Effector memory CD4-positive, alpha-beta T cell (primary cell): ENCODE measurements around the gene MROH8.
"Not testable (repeated sequence)": the region's sequence is repeated elsewhere in the genome, so short reads cannot be mapped to it uniquely, and the experiment has no call there.

ENCODE experiments used
- DNase-seq, 3 donors: peaks; one replicate each; pipeline ENCODE4 v3.0.0-alpha.2; 2020
- H3K27ac ChIP-seq: 2 replicates; pipeline ENCODE4 v1.7.0; 2013; ENCODE audit warnings: mild to moderate bottlenecking, low read length, moderate library complexity; ENCODE audit not compliant: insufficient read depth, poor library complexity, severe bottlenecking
- H3K27me3 ChIP-seq: replicated peaks from 2 replicates; pipeline ENCODE4 v1.7.0; 2013; ENCODE audit warnings: mild to moderate bottlenecking, low read length; ENCODE audit not compliant: insufficient read depth, control insufficient read depth, poor library complexity, severe bottlenecking
- H3K36me3 ChIP-seq: 2 replicates; pipeline ENCODE4 v1.7.0; 2013; ENCODE audit warnings: mild to moderate bottlenecking, low read length, moderate library complexity; ENCODE audit not compliant: control insufficient read depth, insufficient read depth
- H3K4me1 ChIP-seq: 2 replicates; pipeline ENCODE4 v1.7.0; 2013; ENCODE audit warnings: low read length, mild to moderate bottlenecking; ENCODE audit not compliant: control insufficient read depth, insufficient read depth, poor library complexity, severe bottlenecking
- H3K4me3 ChIP-seq: 2 replicates; pipeline ENCODE4 v1.7.0; 2013; ENCODE audit warnings: low read length, low read depth, mild to moderate bottlenecking; ENCODE audit not compliant: insufficient read depth, poor library complexity, severe bottlenecking
- H3K9me3 ChIP-seq: 2 replicates; pipeline ENCODE4 v1.7.0; 2013; ENCODE audit warnings: mild to moderate bottlenecking, low read length, moderate library complexity; ENCODE audit not compliant: control insufficient read depth

The MROH8 gene

DNA sequence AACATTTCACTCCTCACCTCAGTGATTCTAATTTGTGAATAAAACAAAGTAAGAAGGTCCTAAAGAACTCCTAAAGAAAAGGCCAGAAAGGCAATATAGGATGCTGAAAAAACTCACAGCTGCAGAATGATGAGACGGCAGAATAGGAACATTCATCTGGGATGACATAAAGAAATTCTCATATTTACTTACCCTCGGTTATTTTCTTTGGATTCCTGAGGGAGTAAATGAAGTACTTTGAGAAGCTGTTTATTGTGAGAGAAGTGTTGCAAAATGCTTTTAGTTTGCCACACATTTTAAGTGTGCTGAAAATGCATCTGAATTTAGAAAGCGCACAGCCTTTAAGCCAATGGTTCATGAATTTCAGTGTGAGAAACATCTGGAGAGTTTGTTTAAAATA lies 47.9 kb downstream of the MROH8 start:
- DNase-seq, result no peak
- no peak overlapping the region for H3K4me3 ChIP-seq
- H3K36me3 ChIP-seq, result no peaks in the 10 kb centered on the region
- H3K27ac ChIP-seq, result no peak overlapping the region
- H3K9me3 ChIP-seq, result no peaks in the 10 kb centered on the region
- H3K27me3 ChIP-seq, result no peaks in the 10 kb centered on the region
- H3K4me1 ChIP-seq, result no peaks in the 10 kb centered on the region

GRCh38 chr20:37128803-37129202 lies 50.5 kb downstream of the MROH8 start:
- no peaks in the 10 kb centered on the region for H3K9me3 ChIP-seq
- no peak overlapping the region for H3K27ac ChIP-seq
- H3K27me3 ChIP-seq, result no peaks in the 10 kb centered on the region
- H3K36me3 ChIP-seq, result no peaks in the 10 kb centered on the region
- no peak for DNase-seq
- H3K4me3 ChIP-seq, result no peak overlapping the region
- H3K4me1 ChIP-seq, result no peaks in the 10 kb centered on the region

- H3K9me3 ChIP-seq, H3K4me3 ChIP-seq: not testable (repeated sequence)
Observed at GRCh38 chr20:37126290-37126689, 53.1 kb downstream of the MROH8 start.

GRCh38 chr20:37123441-37123840 lies 55.9 kb downstream of the MROH8 start:
- H3K9me3 ChIP-seq, result no peaks in the 10 kb centered on the region
- H3K27me3 ChIP-seq, result no peaks in the 10 kb centered on the region
- DNase-seq, result no peak
- no peaks in the 10 kb centered on the region for H3K36me3 ChIP-seq
- H3K4me1 ChIP-seq, result no peaks in the 10 kb centered on the region
- H3K27ac ChIP-seq, result no peak overlapping the region
- no peak overlapping the region for H3K4me3 ChIP-seq

More at GRCh38 chr20:37126290-37126689, 53.1 kb downstream of the MROH8 start:
- H3K27me3 ChIP-seq, H3K36me3 ChIP-seq, H3K27ac ChIP-seq, H3K4me1 ChIP-seq, DNase-seq: not testable (repeated sequence)

DNA sequence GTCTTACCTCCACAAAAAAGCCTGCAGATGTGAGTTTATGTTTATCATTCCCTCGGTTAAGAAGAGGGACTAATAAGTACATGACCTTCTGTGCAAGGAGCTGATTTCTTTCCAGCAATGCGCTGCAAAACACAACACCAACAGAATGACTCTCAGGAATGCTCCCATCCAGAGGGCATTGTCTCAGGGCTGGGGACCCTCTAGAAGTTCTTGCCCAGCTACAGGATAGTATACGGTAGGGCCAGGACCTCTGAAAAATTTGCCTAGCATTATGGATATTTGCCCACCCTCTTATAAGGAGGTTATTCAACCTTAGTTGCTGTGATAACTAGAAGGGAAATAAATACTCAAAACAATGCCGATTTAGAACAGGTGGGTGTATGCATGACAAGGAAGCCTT lies 58.9 kb downstream of the MROH8 start:
- Histone ChIP-seq H3K4me1 (no peaks in the 10 kb centered on the region), H3K36me3 (no peaks in the 10 kb centered on the region), H3K9me3 (no peaks in the 10 kb centered on the region), H3K27ac (no peak overlapping the region), H3K4me3 (no peak overlapping the region), H3K27me3 (no peaks in the 10 kb centered on the region)
- DNase-seq, result no peak

DNA sequence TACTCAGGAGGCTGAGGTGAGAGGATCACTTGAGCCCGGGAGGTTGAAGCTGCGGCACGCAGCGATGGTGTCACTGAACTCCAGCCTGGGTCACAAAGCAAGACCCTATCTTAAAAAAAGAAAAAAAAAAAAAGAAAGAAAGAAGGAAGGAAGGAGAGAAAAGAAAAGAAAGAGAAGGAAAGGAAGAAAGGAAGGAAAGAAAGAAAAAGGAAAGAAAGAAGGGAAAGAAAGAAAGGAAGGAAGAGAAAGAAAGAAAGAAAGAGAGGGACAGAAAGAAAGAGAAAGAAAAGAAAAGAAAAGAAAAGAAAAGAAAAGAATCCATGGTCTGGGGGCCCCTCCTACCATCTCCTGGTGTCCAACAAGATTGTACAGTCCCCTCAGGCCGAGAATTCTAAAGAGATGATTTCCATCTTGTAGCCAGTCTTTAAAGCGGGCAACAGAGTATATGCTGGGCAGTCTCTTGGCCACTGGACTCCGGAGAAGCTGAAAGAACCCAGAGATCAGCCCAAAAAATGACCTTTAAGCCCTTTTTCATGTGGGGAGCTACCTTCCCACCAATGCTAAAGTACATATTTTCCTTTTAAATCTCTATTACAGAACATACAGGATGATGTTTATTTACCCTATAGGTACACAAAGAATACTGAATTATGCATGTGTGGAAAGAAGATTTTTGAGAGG lies 59.9 kb downstream of the MROH8 start:
- H3K4me1 ChIP-seq, result no peaks in the 10 kb centered on the region
- H3K4me3 ChIP-seq, result no peak overlapping the region
- H3K36me3 ChIP-seq, result no peaks in the 10 kb centered on the region
- H3K9me3 ChIP-seq, result no peaks in the 10 kb centered on the region
- DNase-seq, result no peak
- no peak overlapping the region for H3K27ac ChIP-seq
- no peaks in the 10 kb centered on the region for H3K27me3 ChIP-seq

GRCh38 chr20:37114012-37114411 lies 65.3 kb downstream of the MROH8 start:
- DNase-seq, result no peak
- Histone ChIP-seq H3K4me3 (no peak overlapping the region), H3K27me3 (no peaks in the 10 kb centered on the region), H3K9me3 (no peaks in the 10 kb centered on the region), H3K36me3 (no peaks in the 10 kb centered on the region), H3K27ac (no peak overlapping the region), H3K4me1 (no peaks in the 10 kb centered on the region)

DNA sequence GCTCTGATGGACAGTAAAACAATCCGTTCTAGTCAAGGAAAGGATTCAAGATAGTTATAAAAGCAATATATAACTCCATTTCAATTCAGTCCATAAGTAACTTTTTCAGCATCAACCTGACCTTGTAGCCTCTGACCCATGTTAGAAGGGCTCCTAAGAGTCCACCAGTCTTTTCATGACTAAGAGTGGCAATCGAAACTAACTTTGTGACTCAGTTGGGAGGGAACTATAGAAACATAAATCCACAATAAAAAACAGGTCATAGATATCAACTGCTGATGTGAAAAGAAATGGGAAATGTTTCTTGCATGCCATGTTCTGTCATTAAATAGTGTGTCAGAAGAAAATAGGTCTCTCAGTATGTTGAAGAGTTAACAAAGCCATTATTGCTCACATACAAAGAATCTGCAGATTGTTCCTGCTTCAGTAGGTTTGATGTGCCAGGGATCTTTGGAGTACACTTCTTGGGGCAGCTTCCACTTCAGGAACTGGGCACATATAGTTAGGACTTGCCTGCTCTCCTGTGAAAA lies 67.4 kb downstream of the MROH8 start:
- no peaks in the 10 kb centered on the region for H3K4me1 ChIP-seq
- no peak overlapping the region for H3K4me3 ChIP-seq
- H3K27me3 ChIP-seq, result no peaks in the 10 kb centered on the region
- no peak for DNase-seq
- no peaks in the 10 kb centered on the region for H3K36me3 ChIP-seq
- H3K9me3 ChIP-seq, result no peaks in the 10 kb centered on the region
- no peak overlapping the region for H3K27ac ChIP-seq

DNA sequence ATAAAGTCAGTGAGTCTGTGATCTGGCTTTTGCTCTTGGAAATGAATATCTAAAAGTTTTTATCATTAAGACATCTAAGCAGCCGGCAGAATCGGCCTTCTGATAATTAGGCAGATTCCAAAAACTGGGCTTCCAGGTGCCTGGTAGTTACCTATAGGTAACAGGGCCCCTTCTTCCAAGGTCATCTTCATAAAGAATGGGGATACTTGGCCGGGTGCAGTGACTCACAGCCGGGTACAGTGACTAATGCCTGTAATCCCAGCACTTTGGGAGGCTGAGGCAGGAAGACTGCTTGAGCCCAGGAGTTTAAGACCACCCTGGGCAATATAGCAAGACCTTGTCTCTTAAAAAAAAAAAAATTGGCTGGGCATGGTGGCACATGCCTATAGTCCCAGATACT lies 70.7 kb downstream of the MROH8 start:
- no peak for DNase-seq
- H3K27me3 ChIP-seq, result no peaks in the 10 kb centered on the region
- no peaks in the 10 kb centered on the region for H3K36me3 ChIP-seq
- no peak overlapping the region for H3K4me3 ChIP-seq
- no peaks in the 10 kb centered on the region for H3K4me1 ChIP-seq
- H3K27ac ChIP-seq, result no peak overlapping the region
- no peaks in the 10 kb centered on the region for H3K9me3 ChIP-seq

GRCh38 chr20:37102571-37102970 lies 76.8 kb downstream of the MROH8 start:
- Histone ChIP-seq H3K4me1 (no peaks in the 10 kb centered on the region), H3K9me3 (no peaks in the 10 kb centered on the region), H3K27ac (no peak overlapping the region), H3K27me3 (no peaks in the 10 kb centered on the region), H3K4me3 (no peak overlapping the region), H3K36me3 (no peaks in the 10 kb centered on the region)
- DNase-seq, result no peak
